GM19438 (cell line): ENCODE measurements around the gene CAMKK2.
A peak's percentile ranks its signal among the peaks of the same experiment; 100 is the strongest.
"Not testable (repeated sequence)": the region's sequence is repeated elsewhere in the genome, so short reads cannot be mapped to it uniquely, and the experiment has no call there.

ENCODE experiments used
- ATAC-seq: cut with Tn5 transposase; IDR thresholded peaks from one replicate; pipeline ENCODE4 v1.9.1; 2021; ENCODE audit warnings: low read depth; ENCODE audit not compliant: unreplicated experiment

The CAMKK2 gene

DNA sequence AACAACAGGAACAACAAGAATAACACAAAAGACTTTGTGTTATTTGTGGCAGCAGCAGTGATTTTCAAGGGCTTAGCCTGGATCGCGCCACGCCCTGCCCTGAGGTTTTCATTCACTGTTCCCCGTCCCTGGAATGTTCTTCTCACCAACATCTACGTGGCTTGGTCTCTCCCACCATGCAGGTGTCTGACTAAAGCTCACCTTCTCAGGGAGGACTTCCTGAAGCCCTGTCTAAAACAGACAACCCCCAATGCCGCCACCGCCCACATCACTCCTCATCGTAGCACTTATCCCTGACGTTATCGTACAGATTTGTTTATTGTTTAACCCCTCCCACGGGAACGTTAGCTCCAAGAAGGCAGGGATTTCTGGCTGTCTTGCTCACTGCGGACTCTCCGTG lies 46.1 kb downstream of the CAMKK2 start:
- ATAC-seq: no peak

DNA sequence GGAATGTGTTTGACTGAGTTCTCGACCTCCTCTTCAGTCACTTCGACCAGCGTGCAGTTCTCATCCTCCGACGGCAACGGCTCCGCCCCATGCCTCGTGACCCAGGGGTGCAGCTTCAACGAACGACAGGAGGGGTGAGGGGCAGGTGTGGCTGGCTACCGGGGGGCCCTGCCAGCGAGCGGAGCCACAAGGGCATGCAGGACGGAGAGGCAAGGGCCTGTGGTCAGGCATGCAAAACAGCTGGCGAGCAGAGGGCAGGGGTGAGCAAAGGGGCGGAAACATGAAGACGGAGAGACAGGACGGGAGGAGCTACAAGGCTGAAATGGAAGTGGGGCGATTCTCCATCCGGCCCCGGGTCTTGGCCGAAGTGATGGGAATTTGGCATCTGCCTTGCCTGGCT lies 47.9 kb downstream of the CAMKK2 start:
- ATAC-seq: peak; percentile 98

DNA sequence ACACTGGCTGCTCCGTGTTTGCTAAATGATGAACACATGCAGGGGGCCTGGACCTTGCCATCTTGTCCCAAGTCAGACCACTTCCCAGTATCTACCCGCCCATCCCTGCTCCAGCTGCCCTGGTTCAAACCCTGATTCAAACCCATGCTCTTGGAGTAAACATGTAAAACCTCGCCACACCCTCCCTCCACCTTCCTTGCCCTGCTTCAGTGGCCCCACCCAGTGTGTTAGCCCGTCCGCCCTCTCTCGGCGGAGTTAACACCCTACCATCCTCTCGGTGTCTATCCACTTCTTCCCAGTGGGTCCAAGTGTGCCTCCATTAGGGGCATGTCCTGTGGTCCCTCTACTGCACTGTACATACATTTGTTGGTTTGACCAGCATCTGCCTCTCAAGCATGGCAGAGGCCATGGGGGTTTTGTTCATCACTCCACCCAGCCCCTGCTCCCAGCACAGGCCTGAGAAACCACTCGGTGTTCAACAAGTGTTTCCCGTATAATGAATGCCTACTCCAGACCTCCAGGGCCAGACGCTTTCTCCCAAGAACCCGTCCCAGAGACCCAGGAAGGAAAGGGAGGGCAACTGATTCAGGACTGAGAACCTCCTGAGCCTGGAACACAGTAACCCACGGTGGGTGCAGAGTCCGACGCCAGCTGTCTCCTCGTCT lies 49.5 kb downstream of the CAMKK2 start:
- ATAC-seq: no peak

DNA sequence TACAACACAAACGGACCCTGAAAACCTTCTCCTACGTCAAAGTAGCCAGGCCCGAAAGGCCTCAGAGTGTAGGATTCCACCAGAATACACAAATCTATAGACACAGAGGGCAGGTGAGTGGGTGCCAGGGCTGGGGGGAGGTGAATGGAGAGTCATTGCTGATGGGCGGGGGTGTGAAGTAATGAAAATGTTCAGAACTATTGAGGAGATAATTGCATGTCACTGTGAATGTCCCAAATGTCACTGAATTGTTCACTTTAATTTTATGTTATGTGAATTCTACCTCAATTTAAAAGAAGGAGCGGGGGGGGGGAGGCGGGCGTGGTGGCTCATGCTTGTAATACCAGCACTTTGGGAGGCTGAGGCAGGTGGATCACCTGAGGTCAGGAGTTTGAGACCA lies 50.6 kb downstream of the CAMKK2 start:
- no peak for ATAC-seq

DNA sequence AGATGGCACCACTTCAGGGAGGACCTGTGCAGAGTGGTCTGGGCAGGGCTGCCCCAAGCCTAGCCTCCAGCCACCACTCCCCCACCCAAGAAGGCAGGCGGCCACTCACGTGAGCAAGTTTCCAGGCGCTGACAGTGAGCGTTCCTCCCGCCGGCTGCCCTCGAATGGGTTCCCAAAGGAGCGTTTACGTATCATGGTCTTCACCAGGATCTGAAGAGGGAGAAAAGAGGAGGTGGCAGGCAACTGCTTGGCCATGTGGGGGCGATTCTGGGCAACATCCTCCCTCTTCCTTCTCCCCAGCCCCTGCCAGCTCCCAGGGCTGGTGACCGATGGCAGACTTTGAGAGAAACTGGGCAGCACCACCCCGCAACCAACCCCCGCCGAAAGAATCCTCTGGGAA lies 51.5 kb downstream of the CAMKK2 start:
- no peak for ATAC-seq

DNA sequence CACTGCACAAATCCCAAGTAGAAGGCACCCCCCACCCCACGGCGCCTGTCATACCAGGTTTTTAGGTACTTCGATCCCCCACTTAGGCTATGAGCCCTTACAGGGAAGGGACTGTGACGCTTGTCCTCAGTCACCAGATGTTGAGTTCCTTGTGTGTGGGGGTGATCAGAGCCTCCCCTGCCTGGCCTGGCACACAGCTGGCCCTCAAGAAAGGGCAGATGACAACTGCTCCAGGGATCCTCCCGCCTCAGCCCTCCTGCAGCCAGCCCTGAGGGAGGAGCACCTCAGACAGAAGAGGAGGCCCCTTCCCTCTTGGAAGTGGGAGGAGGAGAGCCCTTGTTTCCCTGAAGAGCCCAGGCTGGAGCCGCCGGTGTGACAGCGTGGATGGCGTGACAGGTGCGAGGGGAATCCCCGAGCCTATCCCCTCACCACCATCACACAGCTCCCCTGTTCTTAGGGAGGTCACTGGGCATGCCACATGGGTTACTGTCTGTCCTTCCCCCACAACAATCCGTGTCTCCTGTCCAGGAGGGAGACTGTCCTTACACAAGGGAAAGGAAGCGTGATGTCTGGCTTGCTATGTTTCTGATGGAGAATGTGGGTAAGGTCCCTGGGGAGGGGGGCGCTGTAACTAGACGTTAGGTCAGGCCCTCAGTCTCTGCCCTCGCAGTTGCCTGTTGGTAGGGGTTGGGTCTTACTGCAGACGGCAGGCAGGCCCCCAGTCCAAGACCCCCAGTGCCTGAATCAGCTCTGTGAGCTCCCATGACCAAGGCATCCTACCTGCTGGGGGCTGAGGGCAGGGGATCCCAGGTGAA lies 55.1 kb downstream of the CAMKK2 start:
- ATAC-seq: no peak

DNA sequence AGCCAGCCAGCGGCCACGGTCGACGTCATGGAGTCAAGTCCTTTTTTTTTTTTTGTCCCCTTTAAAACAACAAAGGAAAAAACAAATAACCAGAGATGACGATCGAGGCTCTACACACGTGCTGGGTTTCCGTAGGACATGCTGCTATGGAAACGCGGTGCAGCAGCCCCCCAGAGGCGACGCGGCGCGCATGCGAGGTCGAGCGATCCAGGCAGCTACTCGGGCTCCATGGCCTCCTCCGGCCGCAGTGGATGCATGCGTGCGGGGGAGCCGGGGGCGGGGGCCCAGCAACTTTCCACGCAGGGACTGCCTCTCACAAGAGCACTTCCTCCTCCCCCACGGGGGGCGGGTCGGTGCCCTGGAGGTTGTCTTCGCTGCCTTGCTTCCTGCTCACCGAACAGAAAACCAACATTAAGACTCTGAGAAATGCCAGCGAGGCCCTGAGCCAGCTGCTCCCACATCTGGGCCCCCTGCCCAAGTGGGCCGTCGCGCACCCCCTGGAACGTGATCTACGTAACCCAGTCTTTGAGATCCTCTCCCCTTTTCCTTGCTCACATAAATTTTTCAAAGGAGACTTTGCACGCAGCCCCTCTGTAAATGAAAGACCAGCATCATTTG lies 55.9 kb downstream of the CAMKK2 start:
- no peak for ATAC-seq

DNA sequence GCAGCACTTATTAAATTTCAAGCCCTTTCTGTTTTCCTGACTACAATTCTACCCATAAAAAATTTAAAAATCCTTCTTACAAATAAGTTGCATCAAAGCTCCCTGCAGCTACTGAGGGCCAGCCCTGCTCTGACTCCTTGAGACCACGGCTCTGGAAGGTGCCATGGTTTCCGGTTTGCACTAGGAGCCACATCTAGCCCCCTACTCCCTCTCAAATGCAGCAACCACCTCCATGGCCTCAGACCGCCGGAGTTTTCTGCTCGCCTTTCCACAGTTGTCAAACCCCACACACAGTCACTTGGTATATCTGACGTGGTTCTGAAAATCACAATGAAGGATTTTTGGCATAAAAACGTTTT lies 56.5 kb downstream of the CAMKK2 start:
- ATAC-seq: no peak

DNA sequence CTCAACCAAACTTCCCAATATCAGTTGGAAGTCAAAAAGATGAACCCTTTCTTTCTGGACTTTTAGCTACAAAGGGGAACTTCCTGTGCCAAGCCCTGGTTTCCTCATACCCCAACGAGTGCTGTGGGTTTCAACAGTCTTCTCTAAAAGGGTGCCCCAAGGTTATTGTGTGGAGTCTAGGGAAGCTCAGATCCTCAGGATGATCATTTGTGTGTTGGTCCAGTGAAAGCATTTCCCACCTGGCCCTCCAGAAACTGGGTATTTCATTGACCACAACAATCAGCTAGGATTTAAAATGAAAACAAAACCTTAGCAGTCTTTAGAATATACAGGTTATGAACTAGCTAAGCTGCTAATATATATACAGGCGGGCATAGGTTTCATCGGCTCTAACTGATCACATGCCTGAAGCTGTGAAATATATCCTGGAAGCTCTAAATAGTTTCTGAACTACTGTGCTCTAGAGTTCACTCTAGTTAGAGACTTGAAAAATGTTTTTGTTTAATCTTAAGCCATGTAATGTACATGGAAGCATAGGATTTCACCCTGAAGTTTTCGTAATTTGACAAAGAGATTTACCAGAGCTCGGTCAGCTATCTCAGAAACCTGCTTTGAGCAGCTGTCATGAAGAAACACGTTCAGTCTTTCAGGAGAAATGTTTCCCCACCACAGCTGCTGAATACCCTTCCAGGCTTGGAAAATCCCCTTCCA lies 57.0 kb downstream of the CAMKK2 start:
- no peak for ATAC-seq

DNA sequence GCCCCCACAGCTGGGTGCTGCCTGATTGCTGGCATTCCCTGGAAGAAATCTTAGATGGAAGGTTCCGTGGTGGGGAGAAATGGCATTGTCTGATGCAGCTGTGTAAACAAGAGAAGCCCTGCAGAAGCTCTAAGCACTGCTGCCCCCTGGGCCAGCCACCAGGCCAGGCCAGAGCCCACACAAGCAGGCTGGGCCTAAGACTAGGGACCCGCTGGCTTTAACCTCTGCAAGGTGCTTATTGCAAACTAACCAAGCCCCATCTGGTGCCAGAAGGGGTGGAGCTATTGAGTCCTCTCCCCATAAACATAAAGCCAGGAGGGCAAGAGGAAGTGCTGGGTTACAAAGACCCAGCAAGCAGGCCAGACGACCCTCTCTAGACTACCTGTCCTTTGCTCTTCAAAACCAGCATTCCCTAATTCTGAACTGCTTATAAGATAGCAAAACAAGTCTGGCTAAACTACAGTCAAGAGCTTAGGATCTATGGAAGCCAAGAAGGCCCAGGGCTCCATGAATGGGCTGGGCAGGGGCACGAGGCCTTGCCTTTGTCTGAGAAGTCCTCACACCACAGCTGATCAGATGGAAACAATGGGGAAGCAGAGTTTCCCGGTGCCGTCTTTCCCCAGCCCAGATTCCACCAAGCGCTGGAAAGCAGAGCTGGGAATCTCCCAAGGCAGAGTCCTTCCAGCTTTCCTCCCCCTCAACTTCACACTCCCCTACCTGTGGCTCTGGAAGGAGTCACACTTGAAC lies 57.7 kb downstream of the CAMKK2 start:
- ATAC-seq: no peak

DNA sequence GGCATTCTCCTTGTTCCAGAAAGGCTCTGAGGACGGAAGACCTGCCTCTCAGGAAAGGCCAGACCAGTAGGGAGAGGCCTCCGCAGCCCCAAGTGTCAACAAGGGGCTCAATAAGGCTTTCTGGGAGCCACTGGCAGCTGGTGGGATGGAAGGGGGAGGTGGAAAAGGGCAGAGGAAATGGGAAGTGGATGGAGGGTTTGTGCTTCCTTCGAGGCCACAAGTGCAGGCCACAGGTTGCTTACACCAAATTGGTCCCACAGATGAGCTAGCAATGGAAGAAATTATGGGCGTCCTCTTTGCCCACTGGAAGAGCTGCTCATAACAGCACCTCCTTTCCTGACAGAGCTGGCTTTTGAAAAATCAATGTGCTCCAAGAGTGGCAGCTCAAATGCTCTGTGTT lies 58.4 kb downstream of the CAMKK2 start:
- ATAC-seq: no peak

DNA sequence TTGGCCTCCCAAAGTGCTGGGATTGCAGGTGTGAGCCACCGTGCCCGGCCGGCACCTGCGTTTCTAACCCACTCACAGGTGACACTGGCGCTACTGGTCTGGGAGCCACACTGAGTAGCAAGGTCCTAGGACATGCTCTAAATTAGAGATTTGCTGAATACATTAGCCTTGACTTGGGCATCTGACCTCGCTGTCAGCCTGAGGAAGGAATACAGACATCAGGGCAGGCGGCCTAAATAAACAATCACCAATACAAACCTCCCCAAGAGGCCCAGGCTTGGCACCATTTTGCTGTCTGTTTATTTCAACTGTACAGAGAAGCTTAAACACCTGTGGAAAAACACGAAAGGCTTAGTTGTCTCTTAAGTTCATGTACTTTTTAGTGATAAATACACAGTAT lies 59.1 kb downstream of the CAMKK2 start:
- ATAC-seq: no peak

DNA sequence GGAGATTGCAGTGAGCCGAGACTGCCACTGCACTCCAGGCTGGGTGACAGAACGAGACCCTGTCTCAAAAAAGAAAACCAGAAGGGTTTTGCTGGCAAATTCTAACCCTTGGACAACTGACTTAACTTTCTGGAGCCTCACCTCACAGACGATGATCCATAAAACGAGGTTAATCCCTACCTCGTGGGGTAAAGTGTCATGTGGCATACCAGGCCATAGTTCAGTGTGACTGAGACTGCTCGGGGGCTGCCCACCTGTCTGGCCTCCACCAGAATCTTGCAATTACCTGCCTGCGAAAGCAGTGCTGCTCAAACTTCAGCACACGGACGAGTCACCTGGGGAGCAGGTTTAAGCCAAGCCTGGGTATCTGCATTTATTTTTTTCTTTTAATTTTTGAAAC lies 59.7 kb downstream of the CAMKK2 start:
- no peak for ATAC-seq

DNA sequence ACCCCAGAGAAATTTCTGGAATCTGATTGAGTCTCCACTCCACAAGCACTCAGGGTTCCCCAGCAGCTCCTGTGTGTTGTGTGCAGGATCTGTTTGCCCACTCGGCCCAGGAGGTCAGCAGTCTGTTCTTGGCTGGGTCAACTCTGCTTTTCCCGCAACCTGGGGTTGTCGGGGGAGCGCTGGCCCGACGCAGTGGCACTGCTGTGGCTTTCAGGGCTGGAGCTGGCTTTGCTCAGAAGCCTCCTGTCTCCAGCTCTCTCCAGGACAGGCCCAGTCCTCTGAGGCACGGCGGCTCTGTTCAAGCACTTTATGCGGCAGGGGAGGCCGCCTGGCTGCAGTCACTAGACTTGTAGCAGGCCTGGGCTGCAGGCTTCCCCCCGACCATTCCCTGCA lies 62.9 kb downstream of the CAMKK2 start:
- ATAC-seq: no peak

DNA sequence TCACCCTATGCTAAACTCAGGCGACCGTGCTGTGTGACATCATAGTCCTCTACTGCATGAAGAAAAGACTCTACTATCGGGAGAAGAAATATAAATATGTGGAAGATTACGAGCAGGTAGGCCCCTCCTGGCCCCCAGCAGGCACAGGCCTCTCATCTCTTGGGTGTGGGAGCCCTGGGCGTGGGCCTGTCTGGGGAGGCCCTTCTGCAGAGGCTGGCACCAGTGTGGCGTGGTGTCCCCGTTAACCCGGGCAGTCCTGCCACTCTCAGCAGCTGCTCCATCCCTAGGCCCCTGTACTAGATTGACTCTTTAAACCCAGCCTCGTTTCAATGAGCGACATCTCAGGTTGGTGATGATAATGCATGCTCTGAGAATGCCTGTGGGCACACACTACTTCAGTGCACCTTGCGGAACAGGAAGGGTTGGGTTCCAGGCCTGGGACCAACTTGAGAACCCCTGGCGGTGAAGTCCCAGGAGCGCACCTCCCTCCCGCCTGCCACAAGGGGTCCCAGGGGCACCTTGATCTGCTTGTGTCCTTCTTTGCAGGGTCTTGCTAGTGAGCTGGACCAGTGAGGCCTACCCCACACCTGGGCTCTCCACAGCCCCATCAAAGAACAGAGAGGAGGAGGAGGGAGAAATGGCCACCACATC lies 63.4 kb downstream of the CAMKK2 start:
- ATAC-seq: no peak

DNA sequence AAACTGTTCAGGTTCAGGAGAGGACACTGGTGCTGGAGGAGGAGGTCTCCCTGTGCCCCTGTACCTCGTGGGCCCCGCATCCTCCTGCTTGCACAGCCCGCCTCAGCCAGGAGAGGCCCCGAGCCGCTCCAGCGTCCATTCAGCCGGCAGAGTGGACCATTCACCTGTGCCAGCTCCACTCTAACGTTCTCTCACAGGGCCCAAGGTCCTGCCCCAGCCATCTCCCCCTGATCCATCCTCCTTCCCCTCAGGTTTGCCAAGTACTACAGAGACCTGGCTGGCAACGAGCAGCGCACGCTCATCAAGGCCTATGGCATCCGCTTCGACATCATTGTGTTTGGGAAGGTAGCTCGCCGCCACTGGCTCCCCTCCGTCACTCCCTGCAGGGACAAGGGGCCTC lies 64.3 kb downstream of the CAMKK2 start:
- ATAC-seq: no peak

DNA sequence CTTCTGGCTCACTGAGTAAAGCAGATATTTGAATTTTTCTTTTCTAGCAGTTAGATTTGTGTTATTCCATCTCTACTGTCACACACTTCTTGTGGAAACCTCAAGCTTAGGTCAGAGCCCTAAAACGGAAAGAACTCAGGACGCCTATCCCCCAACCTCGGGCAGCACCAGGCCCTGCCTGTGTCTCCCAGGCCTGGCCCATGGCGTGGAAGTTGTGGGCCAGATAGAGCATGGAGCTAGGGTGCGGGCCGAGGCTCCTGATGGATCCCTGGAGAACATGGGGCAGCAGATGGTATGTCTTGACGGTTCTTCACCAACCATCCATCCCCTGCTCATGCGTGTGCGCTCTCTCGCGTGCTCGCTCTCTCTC lies 66.0 kb downstream of the CAMKK2 start:
- no peak for ATAC-seq

DNA sequence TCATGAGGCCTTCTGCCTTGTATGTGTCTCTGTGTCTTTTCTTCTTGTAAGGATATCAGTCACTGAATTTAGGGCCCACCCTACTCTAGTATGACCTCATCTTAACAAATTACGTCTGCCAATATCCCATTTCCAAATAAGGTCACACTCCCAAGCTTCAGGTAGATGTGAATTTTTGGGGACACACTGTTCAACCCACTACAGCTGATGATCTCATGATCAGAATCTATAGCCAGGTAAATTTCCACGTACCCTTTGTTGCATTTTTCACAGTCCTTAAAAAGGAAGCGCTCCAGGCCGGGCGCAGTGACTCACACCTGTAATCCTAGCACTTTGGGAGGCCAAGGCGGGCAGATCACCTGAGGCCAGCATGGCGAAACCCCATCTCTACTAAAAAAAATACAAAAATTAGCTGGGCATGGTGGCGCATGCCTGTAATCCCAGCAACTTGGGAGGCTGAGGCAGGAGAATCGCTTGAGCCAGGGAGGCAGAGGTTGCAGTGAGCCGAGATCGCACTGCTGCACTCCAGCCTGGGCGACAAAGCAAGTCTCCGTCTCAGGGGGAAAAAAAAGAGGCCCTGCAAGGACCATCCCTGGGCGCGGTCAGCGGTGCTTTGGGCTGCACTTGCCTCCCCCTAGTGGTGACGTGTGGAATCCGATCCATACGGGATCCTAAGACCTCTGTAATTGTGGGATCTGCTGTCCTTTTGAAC lies 66.5 kb downstream of the CAMKK2 start:
- ATAC-seq: not testable (repeated sequence)

DNA sequence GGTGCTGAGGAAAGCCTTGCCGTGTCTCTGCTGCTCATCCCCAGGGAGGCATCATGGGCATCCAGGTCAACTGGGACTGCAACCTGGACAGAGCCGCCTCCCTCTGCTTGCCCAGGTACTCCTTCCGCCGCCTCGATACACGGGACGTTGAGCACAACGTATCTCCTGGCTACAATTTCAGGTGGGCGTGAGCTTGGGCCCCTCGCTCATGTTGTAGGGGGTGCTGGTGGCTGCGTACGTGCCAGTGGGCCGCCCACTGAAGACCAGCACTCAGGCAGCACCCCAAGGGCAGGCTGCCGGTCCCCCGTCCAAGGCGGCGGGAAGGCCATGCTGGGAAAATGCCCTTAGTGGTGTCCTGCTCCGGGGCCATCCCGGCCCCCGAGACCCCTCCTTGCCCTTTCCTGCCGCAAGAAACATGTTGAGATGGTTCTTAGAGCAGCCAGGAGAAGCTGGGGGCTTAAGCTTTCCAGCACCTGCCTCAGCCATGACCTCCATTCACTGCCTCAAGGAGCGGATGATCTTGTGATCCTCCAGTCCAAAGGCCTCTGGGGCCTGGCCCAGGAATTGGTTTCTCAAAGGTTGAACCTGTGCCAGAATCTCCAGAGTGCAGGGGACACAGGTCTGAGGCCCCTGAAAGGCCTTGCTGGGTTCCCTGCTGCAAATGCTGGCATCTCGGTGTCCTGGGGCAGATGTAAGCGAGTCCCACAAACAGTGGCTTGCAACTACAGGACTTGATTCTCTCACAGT lies 67.4 kb downstream of the CAMKK2 start:
- ATAC-seq: no peak
